EL (cell line): ENCODE measurements around the gene F8.

Experiments
- DNase-seq: peaks from one replicate; pipeline ENCODE4 v3.0.0-alpha.2; 2016

F8 gene

GRCh38 chrX:155022585-155022984 is at the start of gene F8:
TSS of gene F8 (minus strand) at chrX:155022723. CDS start at chrX:155022552, 171 bp downstream.
- no peak for DNase-seq

GRCh38 chrX:155071694-155072280 is 49.3 kb upstream of the F8 start:
- DNase-seq, result peak; percentile 8

GRCh38 chrX:155070975-155071693 is 48.6 kb upstream of the F8 start, which contains the start of the genes BRCC3, CMC4 and MTCP1:
TSS of gene BRCC3 (plus strand) at chrX:155071508. CDS start at chrX:155071528, 20 bp downstream.
TSS of gene CMC4 (minus strand) at chrX:155071136. CDS start at chrX:155064023, 7,113 bp downstream.
TSS of gene MTCP1 (minus strand) at chrX:155071136. CDS start at chrX:155066010, 5,126 bp downstream.
- peak; percentile 80 for DNase-seq

GRCh38 chrX:155070663-155070974 is 48.1 kb upstream of the F8 start:
- no peak for DNase-seq

- no peak for DNase-seq
These were observed 47.5 kb upstream of the F8 start for GRCh38 chrX:155070038-155070437.

- DNase-seq, result no peak
These were observed 46.9 kb upstream of the F8 start for GRCh38 chrX:155069414-155069813.

- peak; percentile 79 for DNase-seq
These were observed 45.6 kb upstream of the F8 start for GRCh38 chrX:155068165-155068564.

- peak; percentile 34 for DNase-seq
These were observed 42.7 kb upstream of the F8 start for GRCh38 chrX:155065035-155065734.

- DNase-seq, result no peak
These were observed 39.2 kb upstream of the F8 start for GRCh38 chrX:155061760-155062159.

- peak; percentile 68 for DNase-seq
These were observed 34.6 kb upstream of the F8 start for GRCh38 chrX:155056877-155057792.

GRCh38 chrX:155056471-155056870 is 33.9 kb upstream of the F8 start:
- DNase-seq, result no peak

- DNase-seq, result no peak
These were observed 33.0 kb upstream of the F8 start for GRCh38 chrX:155055494-155055893.

- DNase-seq, result no peak
These were observed 31.7 kb upstream of the F8 start for GRCh38 chrX:155054255-155054654.

- no peak for DNase-seq
These were observed 31.1 kb upstream of the F8 start for GRCh38 chrX:155053656-155054055.

GRCh38 chrX:155052738-155053498 is 30.4 kb upstream of the F8 start:
- DNase-seq, result no peak

GRCh38 chrX:155048977-155049619 is 26.6 kb upstream of the F8 start:
- DNase-seq, result peak; percentile 45

- DNase-seq, result no peak
These were observed 24.4 kb upstream of the F8 start for GRCh38 chrX:155046811-155047528.

- no peak for DNase-seq
These were observed 23.7 kb upstream of the F8 start for GRCh38 chrX:155046129-155046810.

- DNase-seq, result no peak
These were observed 13.2 kb upstream of the F8 start for GRCh38 chrX:155035688-155036087.

GRCh38 chrX:155031657-155032056 is 9.1 kb upstream of the F8 start:
- DNase-seq, result no peak
